ENCODE results near the gene LRRC15. TPM values are rescaled to one million over a fixed set of nuclear protein-coding genes. Genes with fewer than 3 reads are reported as not detected.

Gene LRRC15
- total RNA-seq, 1 experiment from 2014 or later = not detected

DNA sequence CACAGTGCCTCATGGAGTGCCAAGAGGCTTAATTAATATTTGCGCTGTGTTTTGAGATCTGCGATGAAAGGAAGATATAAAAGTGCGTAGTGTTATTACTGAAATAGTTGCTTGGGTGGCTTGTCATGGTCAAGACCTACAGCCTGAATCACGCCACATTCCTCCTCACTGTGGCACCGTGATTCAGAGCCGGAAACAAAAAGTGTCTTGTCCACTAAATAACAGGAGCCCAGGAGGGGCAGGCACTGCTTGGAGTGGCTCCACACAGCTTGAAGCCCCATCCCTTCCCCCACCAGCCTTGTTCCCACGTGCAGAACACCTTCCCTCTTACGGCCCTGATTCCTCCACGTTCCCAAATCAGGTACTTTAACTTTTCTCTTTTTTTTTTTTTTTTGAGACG lies 1.2 kb upstream of the LRRC15 start:
- Mint-ChIP-seq H3K4me3 (ENCODE audit: unreplicated experiment) (no peak overlapping the region), H3K36me3 (ENCODE audit: insufficient read depth, unreplicated experiment) (no peaks in the 10 kb centered on the region), H3K9me3 (ENCODE audit: unreplicated experiment) (no peaks in the 10 kb centered on the region), H3K4me1 (ENCODE audit: insufficient read depth, unreplicated experiment) (peaks cover 5% of the 10 kb centered on the region), H3K27me3 (ENCODE audit: insufficient read depth, unreplicated experiment) (peaks cover 63% of the 10 kb centered on the region), H3K27ac (ENCODE audit: low read depth, unreplicated experiment) (no peak overlapping the region)
- DNase-seq (ENCODE audit: unreplicated experiment) = no peak
- TF ChIP-seq, protein P1, sequence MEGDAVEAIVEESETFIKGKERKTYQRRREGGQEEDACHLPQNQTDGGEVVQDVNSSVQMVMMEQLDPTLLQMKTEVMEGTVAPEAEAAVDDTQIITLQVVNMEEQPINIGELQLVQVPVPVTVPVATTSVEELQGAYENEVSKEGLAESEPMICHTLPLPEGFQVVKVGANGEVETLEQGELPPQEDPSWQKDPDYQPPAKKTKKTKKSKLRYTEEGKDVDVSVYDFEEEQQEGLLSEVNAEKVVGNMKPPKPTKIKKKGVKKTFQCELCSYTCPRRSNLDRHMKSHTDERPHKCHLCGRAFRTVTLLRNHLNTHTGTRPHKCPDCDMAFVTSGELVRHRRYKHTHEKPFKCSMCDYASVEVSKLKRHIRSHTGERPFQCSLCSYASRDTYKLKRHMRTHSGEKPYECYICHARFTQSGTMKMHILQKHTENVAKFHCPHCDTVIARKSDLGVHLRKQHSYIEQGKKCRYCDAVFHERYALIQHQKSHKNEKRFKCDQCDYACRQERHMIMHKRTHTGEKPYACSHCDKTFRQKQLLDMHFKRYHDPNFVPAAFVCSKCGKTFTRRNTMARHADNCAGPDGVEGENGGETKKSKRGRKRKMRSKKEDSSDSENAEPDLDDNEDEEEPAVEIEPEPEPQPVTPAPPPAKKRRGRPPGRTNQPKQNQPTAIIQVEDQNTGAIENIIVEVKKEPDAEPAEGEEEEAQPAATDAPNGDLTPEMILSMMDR (IDR thresholded peaks at IDR 0.05; ENCODE audit: unreplicated experiment) = no peak
- intact Hi-C loops (cut with micrococcal nuclease) = no loop called here
- BruUV-seq (replicated peaks) = no TSS peak
- POLR2A ChIA-PET = no interaction called here
- CTCF ChIA-PET = no interaction called here

DNA sequence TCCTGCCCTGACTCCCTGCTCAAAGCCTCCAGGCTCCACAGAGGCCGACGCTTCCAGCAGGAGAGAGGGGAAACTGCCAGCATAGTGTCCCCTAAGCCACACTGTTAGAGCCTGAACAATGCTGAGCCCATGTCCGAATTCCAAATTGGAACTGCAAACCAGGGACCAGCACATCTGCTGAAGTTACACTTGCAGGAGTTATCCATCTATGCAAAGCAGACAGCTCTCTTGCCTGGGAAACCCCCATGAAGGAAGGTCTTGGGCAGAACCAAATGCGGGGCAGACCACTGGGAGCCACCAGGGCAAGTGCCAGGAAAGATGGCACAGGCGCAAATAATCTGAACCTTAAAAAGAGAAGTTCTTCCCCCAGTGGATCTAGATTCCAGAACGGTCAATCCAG lies 625 bp downstream of the LRRC15 start:
- TF ChIP-seq, protein P1 (IDR thresholded peaks at IDR 0.05; ENCODE audit: unreplicated experiment) = no peak
- DNase-seq (ENCODE audit: unreplicated experiment) = no peak
- CTCF ChIA-PET = interaction anchor here (0.7 kb wide), 1 partner anchor 10 kb away, joined by 3 read pairs; no protein-coding TSS in a partner anchor
- Mint-ChIP-seq H3K9me3 (ENCODE audit: unreplicated experiment) (no peaks in the 10 kb centered on the region), H3K27ac (ENCODE audit: low read depth, unreplicated experiment) (no peak overlapping the region), H3K36me3 (ENCODE audit: insufficient read depth, unreplicated experiment) (no peaks in the 10 kb centered on the region), H3K4me1 (ENCODE audit: insufficient read depth, unreplicated experiment) (peaks cover 5% of the 10 kb centered on the region), H3K27me3 (ENCODE audit: insufficient read depth, unreplicated experiment) (peaks cover 49% of the 10 kb centered on the region), H3K4me3 (ENCODE audit: unreplicated experiment) (no peak overlapping the region)
- no TSS peak for BruUV-seq (replicated peaks)
- POLR2A ChIA-PET = no interaction called here
- intact Hi-C loops (cut with micrococcal nuclease) = no loop called here

DNA sequence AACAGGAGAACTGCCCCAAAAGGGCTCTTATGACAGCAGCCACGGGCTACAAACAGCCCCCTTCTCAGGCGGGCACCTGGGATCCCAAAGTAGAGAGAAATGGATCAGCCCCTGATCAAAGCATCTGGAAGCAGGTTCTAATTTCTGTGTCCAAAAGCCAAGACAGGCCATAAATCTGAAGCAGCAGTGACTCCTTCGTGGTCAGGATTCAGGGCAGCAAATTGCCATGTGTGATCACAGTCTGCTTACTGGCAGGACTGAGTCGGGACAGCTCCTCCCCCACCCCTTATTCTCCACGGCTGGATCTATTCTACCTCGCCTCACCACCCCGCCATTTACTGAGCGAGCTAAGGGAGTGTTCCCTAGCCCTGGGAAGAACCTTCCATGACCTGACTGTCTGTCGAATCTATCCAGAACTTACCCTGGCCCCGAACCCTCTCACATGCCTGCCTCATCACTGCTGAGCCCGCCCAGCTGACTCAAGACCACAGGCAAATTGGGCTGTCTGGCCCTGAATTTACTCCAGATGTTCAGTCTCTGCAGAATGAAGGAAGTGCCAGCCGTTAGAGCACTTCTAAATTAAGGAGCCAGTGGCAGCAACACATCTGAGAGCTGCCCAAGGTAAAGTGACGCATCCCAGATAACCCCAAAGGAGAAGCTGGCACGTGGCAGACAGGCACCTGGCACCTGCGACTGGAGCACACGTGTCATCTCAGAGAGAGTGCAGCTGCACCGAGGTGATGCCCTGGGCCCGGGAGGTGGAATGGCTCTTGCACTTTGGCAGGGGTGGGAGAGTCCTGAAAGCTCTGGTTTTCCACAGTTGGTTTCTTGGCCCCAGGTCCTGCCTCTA lies 1.3 kb downstream of the LRRC15 start:
- Mint-ChIP-seq H3K4me1 (ENCODE audit: insufficient read depth, unreplicated experiment) (peaks cover 5% of the 10 kb centered on the region), H3K4me3 (ENCODE audit: unreplicated experiment) (no peak overlapping the region)

DNA sequence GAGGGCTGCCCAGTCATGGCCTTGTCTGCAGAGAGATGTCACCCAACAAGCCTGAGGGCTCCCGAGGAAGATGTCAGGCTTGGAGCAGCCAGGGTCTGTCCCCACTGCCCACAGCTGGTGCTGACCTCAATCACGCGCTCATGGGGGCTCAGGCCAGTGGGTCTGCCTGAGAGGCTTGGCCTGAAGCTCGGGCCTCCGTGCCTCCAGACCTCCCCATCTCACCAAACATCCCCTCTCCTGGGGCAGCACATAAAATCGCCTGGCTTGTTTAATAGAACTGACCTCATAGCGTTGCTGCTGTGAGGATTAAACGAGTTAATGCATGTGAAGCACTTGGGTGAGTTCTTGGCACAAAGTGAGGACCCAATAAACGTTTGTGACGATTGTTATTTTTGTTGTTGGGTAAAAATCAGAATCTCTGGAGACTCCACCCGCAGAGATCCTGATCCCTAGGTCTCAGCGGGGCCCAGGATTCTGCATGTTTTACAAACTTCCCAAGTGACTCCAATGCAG lies 3.5 kb downstream of the LRRC15 start:
- no peaks in the 10 kb centered on the region for H3K9me3 Mint-ChIP-seq (ENCODE audit: unreplicated experiment)
- DNase-seq (ENCODE audit: unreplicated experiment) = no peak
- intact Hi-C loops (cut with micrococcal nuclease) = no loop called here
- H3K27ac Mint-ChIP-seq (ENCODE audit: low read depth, unreplicated experiment) = no peak overlapping the region
- ChIA-PET POLR2A (no interaction called here), CTCF (interaction anchor here (1.5 kb wide), 1 partner anchor 22 kb away, joined by 3 read pairs; no protein-coding TSS in a partner anchor)
- no TSS peak for BruUV-seq (replicated peaks)
- no peak overlapping the region for H3K4me3 Mint-ChIP-seq (ENCODE audit: unreplicated experiment)
- peaks cover 47% of the 10 kb centered on the region for H3K27me3 Mint-ChIP-seq (ENCODE audit: insufficient read depth, unreplicated experiment)
- no peaks in the 10 kb centered on the region for H3K36me3 Mint-ChIP-seq (ENCODE audit: insufficient read depth, unreplicated experiment)
- TF ChIP-seq, protein P1 (IDR thresholded peaks at IDR 0.05; ENCODE audit: unreplicated experiment) = no peak
- H3K4me1 Mint-ChIP-seq (ENCODE audit: insufficient read depth, unreplicated experiment) = peaks cover 5% of the 10 kb centered on the region

More for the DNA sequence above, 1.3 kb downstream of the LRRC15 start:
- BruUV-seq (replicated peaks) = no TSS peak
- CTCF ChIA-PET = interaction anchor here (0.6 to 0.7 kb wide), 2 partner anchors 9 to 24 kb away, joined by 3 to 4 read pairs; no protein-coding TSS in a partner anchor
- POLR2A ChIA-PET = no interaction called here
- Mint-ChIP-seq H3K27ac (ENCODE audit: low read depth, unreplicated experiment) (no peak overlapping the region), H3K27me3 (ENCODE audit: insufficient read depth, unreplicated experiment) (peaks cover 49% of the 10 kb centered on the region), H3K36me3 (ENCODE audit: insufficient read depth, unreplicated experiment) (no peaks in the 10 kb centered on the region), H3K9me3 (ENCODE audit: unreplicated experiment) (no peaks in the 10 kb centered on the region)
- TF ChIP-seq, protein P1 (IDR thresholded peaks at IDR 0.05; ENCODE audit: unreplicated experiment) = no peak
- DNase-seq (ENCODE audit: unreplicated experiment) = no peak
- intact Hi-C loops (cut with micrococcal nuclease) = no loop called here

All from MCF 10A (cell line).